Endothelial cell of umbilical vein (primary cell): ENCODE results near the gene ADGRL3. TPM values are rescaled to one million over a fixed set of nuclear protein-coding genes. Genes with fewer than 3 reads are reported as not detected.

Experiments used
- BruUV-seq: library from RNA; stranded (reverse); fragments of 400-500 nt; replicated peaks from 2 replicates; lab custom pipeline; 2021; lab: Mats Ljungman, UMichigan
- CTCF ChIA-PET: fragments of 300-600, 350-600 bp; sonication (Branson Sonifier 250); formaldehyde crosslinking; loops from one replicate; lab custom pipeline; 2021; ENCODE audit warnings: antibody characterized with exemption, inconsistent platforms; lab: Charles Lee
- POLR2A ChIA-PET: fragments of 300-600, 350-600 bp; sonication (Branson Sonifier 250); formaldehyde crosslinking; loops from one replicate; lab custom pipeline; 2021; ENCODE audit warnings: antibody characterized with exemption, inconsistent platforms; lab: Charles Lee
- DNase-seq: peaks from one replicate; pipeline ENCODE4 v3.0.0-alpha.2; 2011; ENCODE audit warnings: low read depth, low spot score
- FAIRE-seq: peaks from 2 replicates; lab custom pipeline; 2011; peaks lifted over from hg19 to GRCh38; lab: Jason Lieb, UNC
- H2AFZ ChIP-seq: 2 replicates; pipeline ENCODE4 v1.6.0; 2012; ENCODE audit warnings: low read depth, low read length, control low read depth, inconsistent platforms
- H3K27ac ChIP-seq: 2 replicates; pipeline ENCODE4 v1.5.1; 2011; ENCODE audit warnings: low read depth, mild to moderate bottlenecking, control low read depth, low read length, moderate library complexity; ENCODE audit not compliant: insufficient read depth
- H3K27me3 ChIP-seq, 2 experiments: 2 replicates each; pipeline versions ENCODE4 v1.6.0 to v1.6.1; 2011; ENCODE audit warnings: low read length in 2 of 2, mixed read lengths in 1 of 2; ENCODE audit not compliant: control insufficient read depth in 2 of 2, insufficient read depth in 2 of 2
- H3K36me3 ChIP-seq, 2 experiments: 2 replicates in 1 of 2; 3 replicates in 1 of 2; pipeline ENCODE4 v1.5.1; 2011; ENCODE audit warnings: low read length in 2 of 2, mild to moderate bottlenecking in 1 of 2, moderate library complexity in 1 of 2; ENCODE audit not compliant: control insufficient read depth in 2 of 2, insufficient read depth in 2 of 2; ENCODE audit errors: extremely low read depth in 1 of 2
- H3K4me1 ChIP-seq: 3 replicates; pipeline ENCODE4 v1.5.1; 2011; ENCODE audit warnings: mild to moderate bottlenecking, low read length; ENCODE audit not compliant: control insufficient read depth, insufficient read depth; ENCODE audit errors: extremely low read depth
- H3K4me2 ChIP-seq: 2 replicates; pipeline ENCODE4 v1.6.1; 2011; ENCODE audit warnings: low read length, control low read depth, mixed read lengths; ENCODE audit not compliant: insufficient read depth
- H3K4me3 ChIP-seq, 3 experiments: fragments of 200-600 bp in 1 of 3; sonication (generic), shearing (Covaris generic) in 1 of 3; replicated peaks in 1 of 3; 2 replicates each; pipeline ENCODE4 v1.5.1; 2011 to 2016; ENCODE audit warnings: control low read depth in 3 of 3, low read length in 3 of 3, mild to moderate bottlenecking in 2 of 3, inconsistent platforms in 1 of 3, low read depth in 1 of 3, moderate library complexity in 1 of 3; ENCODE audit not compliant: insufficient read depth in 1 of 3
- H3K79me2 ChIP-seq: 2 replicates; pipeline ENCODE4 v1.6.0; 2012; ENCODE audit warnings: low read length, inconsistent platforms; ENCODE audit not compliant: control insufficient read depth, insufficient read depth
- H3K9ac ChIP-seq: replicated peaks from 2 replicates; pipeline ENCODE3; 2011; ENCODE audit warnings: low read length, control low read depth; ENCODE audit not compliant: insufficient read depth; ENCODE audit errors: extremely low read depth
- H3K9me1 ChIP-seq: replicated peaks from 3 replicates; pipeline ENCODE4 v1.6.0; 2011; ENCODE audit warnings: mild to moderate bottlenecking, low read length; ENCODE audit not compliant: control insufficient read depth, insufficient read depth; ENCODE audit errors: extremely low read depth
- H3K9me3 ChIP-seq: replicated peaks from 2 replicates; pipeline ENCODE4 v1.5.1; 2012; ENCODE audit warnings: low read length, inconsistent platforms; ENCODE audit not compliant: control insufficient read depth, insufficient read depth
- H4K20me1 ChIP-seq: replicated peaks from 2 replicates; pipeline ENCODE3; 2011; ENCODE audit warnings: mild to moderate bottlenecking, low read length; ENCODE audit not compliant: control insufficient read depth, insufficient read depth; ENCODE audit errors: extremely low read depth
- EZH2 ChIP-seq: IDR thresholded peaks from 2 replicates; pipeline ENCODE4 v1.6.1; 2012; ENCODE audit warnings: borderline replicate concordance, low read depth, mild to moderate bottlenecking, moderate library complexity, low read length, inconsistent platforms; ENCODE audit not compliant: severe bottlenecking
- FOS ChIP-seq: IDR thresholded peaks from 2 replicates; pipeline ENCODE4 v1.6.1; 2011; ENCODE audit warnings: mild to moderate bottlenecking, low read length, moderate library complexity, borderline replicate concordance; ENCODE audit not compliant: insufficient read depth
- GATA2 ChIP-seq: IDR thresholded peaks from 2 replicates; pipeline ENCODE4 v1.7.0; 2011; ENCODE audit warnings: low read depth, mild to moderate bottlenecking, moderate library complexity, mixed read lengths, low read length; ENCODE audit not compliant: insufficient read length, insufficient read depth
- JUN ChIP-seq: IDR thresholded peaks from 2 replicates; pipeline ENCODE4 v1.6.1; 2011; ENCODE audit warnings: borderline replicate concordance, low read depth; ENCODE audit not compliant: insufficient read length, insufficient read depth
- MYC ChIP-seq: IDR thresholded peaks from one replicate; pipeline ENCODE4 v1.6.1; 2011; ENCODE audit warnings: mild to moderate bottlenecking, low read depth, low read length
- POLR2A ChIP-seq: IDR thresholded peaks from 2 replicates; pipeline ENCODE4 v1.6.1; 2012; ENCODE audit warnings: low read depth, mild to moderate bottlenecking, control low read depth, low read length
- POLR2AphosphoS5 ChIP-seq: IDR thresholded peaks from 2 replicates; pipeline ENCODE4 v1.6.1; 2012; ENCODE audit warnings: low read depth, mild to moderate bottlenecking, control low read depth, low read length, moderate library complexity; ENCODE audit not compliant: insufficient read depth
- dilution Hi-C: fragments of 300-500 bp; cut with MboI; formaldehyde crosslinking; loops from one replicate; pipeline ENCODE4 v1.15.0; 2019; ENCODE audit warnings: low sequenced_read_pairs; ENCODE audit not compliant: extremely low pct_ligation_motif_present
- intact Hi-C: fragments of 100-400 bp; cut with micrococcal nuclease; formaldehyde crosslinking; loops from one replicate; pipeline ENCODE4 v1.10.0; 2022
- polyA plus RNA-seq, 4 experiments: library from polyadenylated mRNA; depleted of rRNA in 3 of 4; stranded (reverse) in 3 of 4; unstranded in 1 of 4; fragments of >200 nt; gene quantifications; 2 replicates each; pipeline versions ENCODE4 v1.2.1 to v1.2.3, GENCODE V29; 2011 to 2012; ENCODE audit warnings: missing spikeins in 1 of 4
- total RNA-seq: library from RNA; stranded (reverse); gene quantifications from 2 replicates; pipeline ENCODE4 v1.2.3, GENCODE V29; 2021
- TF ChIP-seq, protein P1 (sequence below), 2 donors: IDR thresholded peaks; 1 replicate in 1 of 2; 2 replicates in 1 of 2; pipeline ENCODE4 v1.5.1; 2011; ENCODE audit warnings: low read length in 2 of 2, mild to moderate bottlenecking in 2 of 2, moderate library complexity in 2 of 2, control low read depth in 1 of 2, inconsistent platforms in 1 of 2, low read depth in 1 of 2; ENCODE audit not compliant: insufficient read depth in 1 of 2; ENCODE audit errors: extremely low read depth in 1 of 2
- TF ChIP-seq, protein P2 (sequence below): IDR thresholded peaks from 2 replicates; pipeline ENCODE4 v1.6.1; 2011; ENCODE audit not compliant: insufficient read depth, insufficient read length

Gene ADGRL3
- total and polyA plus RNA-seq, 2 donors (not counting 3 experiments of a cell fraction or from before 2014, with no cell fraction given), result not detected

GRCh38 chr4:61853041-61853440, 652.9 kb downstream of the ADGRL3 start:
- Histone ChIP-seq H3K9me1 (no peaks in the 10 kb centered on the region), H2AFZ (no peak overlapping the region), H4K20me1 (no peaks in the 10 kb centered on the region), H3K9me3 (no peaks in the 10 kb centered on the region), H3K79me2 (no peaks in the 10 kb centered on the region), H3K27ac (no peak overlapping the region), H3K9ac (no peak overlapping the region), H3K36me3 (no peaks in the 10 kb centered on the region), H3K4me3 (no peak overlapping the region), H3K4me2 (no peak overlapping the region), H3K4me1 (no peaks in the 10 kb centered on the region), H3K27me3 (no peaks in the 10 kb centered on the region)
- BruUV-seq, result no TSS peak
- dilution Hi-C loops, result no loop called here
- no peak for FAIRE-seq
- intact Hi-C loops, result no loop called here
- POLR2A ChIA-PET, result no interaction called here
- no peak for TF ChIP-seq FOS
- TF ChIP-seq MYC, result no peak
- no peak for TF ChIP-seq GATA2
- no peak for TF ChIP-seq POLR2A
- TF ChIP-seq EZH2, result no peak
- TF ChIP-seq POLR2AphosphoS5, result no peak
- TF ChIP-seq, protein P1, sequence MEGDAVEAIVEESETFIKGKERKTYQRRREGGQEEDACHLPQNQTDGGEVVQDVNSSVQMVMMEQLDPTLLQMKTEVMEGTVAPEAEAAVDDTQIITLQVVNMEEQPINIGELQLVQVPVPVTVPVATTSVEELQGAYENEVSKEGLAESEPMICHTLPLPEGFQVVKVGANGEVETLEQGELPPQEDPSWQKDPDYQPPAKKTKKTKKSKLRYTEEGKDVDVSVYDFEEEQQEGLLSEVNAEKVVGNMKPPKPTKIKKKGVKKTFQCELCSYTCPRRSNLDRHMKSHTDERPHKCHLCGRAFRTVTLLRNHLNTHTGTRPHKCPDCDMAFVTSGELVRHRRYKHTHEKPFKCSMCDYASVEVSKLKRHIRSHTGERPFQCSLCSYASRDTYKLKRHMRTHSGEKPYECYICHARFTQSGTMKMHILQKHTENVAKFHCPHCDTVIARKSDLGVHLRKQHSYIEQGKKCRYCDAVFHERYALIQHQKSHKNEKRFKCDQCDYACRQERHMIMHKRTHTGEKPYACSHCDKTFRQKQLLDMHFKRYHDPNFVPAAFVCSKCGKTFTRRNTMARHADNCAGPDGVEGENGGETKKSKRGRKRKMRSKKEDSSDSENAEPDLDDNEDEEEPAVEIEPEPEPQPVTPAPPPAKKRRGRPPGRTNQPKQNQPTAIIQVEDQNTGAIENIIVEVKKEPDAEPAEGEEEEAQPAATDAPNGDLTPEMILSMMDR (IDR thresholded peaks at IDR 0.05; ENCODE audit: extremely low read depth in 1 of 2, insufficient read depth in 1 of 2, low read depth in 1 of 2, low read length in 2 of 2), result no peak
- no peak for TF ChIP-seq JUN
- TF ChIP-seq, protein P2, sequence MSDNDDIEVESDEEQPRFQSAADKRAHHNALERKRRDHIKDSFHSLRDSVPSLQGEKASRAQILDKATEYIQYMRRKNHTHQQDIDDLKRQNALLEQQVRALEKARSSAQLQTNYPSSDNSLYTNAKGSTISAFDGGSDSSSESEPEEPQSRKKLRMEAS, result no peak
- DNase-seq, result no peak
- CTCF ChIA-PET, result no interaction called here
